GM19328 (cell line): ENCODE results near the gene TLCD3A.
"Not testable (repeated sequence)": the region's sequence is repeated elsewhere in the genome, so short reads cannot be mapped to it uniquely, and the experiment has no call there.

Experiments used
- ATAC-seq: cut with Tn5 transposase; IDR thresholded peaks from one replicate; pipeline ENCODE4 v1.9.1; 2021; ENCODE audit warnings: mild to moderate bottlenecking, moderate library complexity; ENCODE audit not compliant: unreplicated experiment

TLCD3A gene

DNA sequence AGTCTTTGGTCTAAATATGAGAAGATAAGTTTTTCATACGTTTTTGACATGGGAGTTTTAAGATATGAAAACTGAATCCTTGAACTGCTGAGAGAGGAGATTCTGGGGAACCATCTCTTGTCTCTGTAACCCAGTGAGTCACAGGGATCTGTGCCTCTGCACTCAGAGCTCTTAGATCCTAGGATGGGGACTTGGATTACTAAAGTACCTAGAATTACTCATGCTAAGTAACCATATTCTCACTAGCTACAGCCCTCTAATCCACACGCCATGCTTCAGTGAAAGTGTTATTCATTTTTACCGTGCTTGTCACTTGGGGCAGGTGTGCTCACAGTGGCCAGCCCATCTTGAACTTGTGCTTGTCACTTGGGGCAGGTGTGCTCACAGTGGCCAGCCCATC is 51.7 kb downstream of the TLCD3A start:
- no peak for ATAC-seq

DNA sequence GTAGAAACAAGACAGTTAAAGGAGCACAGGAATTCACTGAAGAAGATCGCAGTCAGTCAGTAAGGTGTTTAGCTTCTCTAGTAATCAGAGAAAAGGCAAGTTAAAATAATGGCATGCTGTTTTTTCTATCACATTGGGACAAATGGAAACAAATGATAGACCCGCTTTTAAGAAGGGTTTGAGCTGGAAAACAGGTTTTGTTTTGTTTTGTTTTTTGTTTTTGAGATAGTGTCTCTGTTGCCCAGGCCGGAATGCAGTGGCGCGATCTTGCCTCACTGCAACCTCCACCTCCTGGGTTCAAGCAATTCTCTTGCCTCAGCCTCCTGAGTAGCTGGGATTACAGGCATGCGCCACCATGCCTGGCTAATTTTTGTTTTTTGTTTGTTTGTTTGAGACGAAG is 53.5 kb downstream of the TLCD3A start:
- ATAC-seq, result not testable (repeated sequence)

DNA sequence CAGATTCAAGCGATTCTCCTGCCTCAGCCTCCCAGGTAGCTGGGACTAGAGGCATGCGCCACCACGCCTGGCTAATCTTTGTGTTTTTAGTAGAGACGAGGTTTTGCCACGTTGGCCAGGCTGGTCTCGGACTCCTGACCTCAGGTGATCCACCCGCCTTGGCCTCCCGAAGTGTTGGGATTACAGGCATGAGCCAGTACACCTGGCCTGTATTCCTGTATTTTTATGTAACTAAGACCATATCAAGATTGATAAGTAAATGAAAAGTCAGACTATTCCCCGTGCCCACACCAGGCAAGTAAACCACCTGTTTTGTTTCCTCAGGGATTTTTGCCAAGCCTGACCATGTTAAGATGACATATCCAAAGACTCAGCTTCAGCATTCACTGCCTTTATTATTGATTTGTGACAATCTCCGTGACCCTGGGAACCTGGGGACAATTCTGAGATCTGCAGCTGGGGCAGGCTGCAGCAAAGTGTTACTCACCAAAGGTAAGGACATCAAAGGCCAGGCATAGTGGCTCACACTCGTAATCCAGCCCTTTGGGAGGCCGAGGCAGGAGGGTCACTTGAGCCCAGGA is 55.3 kb downstream of the TLCD3A start:
- no peak for ATAC-seq

DNA sequence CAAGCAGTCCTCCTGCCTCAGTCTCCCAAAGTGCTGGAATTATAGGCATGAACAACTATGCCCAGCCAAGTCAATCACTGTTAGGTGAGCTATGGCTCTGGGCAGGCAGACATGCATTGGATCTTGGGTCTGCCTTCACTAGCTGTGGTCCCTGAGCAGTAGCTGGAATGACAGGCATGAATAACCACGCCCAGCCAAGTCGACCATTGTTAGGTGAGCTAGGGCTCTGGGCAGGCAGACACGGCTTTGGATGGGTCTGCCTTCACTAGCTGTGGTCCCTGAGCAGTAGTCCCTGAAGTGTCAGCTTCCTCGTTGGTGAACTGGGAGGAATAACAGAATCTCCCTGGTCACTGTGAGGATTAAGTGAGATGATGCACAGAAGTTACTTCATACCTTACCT is 56.2 kb downstream of the TLCD3A start:
- no peak for ATAC-seq

DNA sequence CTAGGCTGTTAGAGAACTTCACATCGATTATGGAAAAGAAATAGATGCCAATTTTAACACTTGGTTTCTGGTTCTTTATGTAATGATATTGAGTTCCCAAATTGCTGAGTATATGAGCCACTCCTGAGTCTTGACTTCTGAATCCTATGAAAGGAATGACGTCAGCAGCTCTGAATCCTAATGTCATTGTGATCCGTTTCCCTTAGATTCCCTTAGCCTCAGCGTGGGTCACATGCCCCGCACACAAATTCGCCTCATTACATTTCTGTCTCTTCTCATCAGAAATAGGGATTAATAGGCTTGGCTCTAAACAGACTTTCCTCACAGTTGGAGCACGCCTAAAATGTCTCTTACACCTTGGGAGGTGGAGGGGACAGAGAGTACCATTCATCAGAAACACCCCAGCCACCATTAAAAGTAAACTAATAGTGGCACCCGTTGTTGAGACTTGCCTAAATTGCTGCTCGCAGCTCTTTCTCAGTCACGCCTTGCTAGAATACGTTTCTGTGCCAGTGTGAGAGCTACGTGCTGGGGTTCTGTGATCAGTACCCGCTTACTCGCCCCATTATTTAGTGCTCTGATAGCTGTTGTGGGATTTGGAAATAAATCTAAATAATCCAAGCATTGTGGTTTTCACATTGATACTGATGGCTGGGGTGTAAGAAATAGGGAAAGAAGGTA is 56.9 kb downstream of the TLCD3A start:
- no peak for ATAC-seq

DNA sequence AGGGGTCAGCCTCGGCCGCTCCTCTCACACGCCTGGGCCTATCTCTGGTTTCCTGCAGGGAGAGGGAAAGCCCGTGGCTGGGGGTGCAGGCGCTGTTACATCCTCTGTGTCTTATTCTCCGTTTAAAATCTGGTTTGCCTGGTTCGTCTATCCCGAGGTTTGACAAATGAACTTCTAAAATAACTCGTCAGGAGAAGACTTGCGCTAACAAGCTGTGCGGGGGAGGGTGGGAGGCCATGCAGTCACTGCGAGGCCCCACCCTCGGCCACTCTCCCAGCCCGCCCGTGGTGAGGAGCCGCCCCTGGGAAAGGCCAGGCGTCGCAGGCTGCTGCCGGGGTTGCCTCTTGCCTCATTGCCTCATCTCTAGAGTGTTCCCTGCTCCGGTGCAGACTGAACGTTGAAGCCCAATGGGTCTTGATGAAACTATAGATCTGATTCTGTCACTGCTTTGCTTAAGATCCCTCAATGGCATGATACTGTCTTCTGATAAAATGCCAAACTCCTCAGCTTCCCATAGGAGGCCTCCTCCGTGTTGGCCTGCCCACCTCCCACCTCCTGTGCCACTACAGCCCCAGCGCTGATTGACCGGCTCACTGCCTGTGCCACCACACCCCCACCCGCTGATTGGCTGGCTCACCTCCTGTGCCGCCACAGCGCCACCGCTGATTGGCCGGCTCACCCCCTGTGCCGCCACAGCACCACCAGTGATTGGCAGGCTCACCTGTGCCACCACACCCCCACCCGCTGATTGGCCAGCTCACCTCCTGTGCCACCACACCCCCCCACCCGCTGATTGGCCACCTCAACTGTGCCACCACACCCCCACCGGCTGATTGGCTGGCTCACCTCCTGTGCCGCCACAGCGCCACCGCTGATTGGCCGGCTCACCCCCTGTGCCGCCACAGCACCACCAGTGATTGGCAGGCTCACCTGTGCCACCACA is 57.8 kb downstream of the TLCD3A start:
- not testable (repeated sequence) for ATAC-seq

- not testable (repeated sequence) for ATAC-seq
Measured at GRCh38 chr17:790874-791247, 58.5 kb downstream of the TLCD3A start.

GRCh38 chr17:791829-792228 is 59.4 kb downstream of the TLCD3A start:
- ATAC-seq, result no peak

- ATAC-seq, result no peak
Measured at GRCh38 chr17:792277-792676, 59.9 kb downstream of the TLCD3A start.
